Osteocyte (in vitro differentiated cells): ENCODE data around the gene HLA-DQB1. TPM values are rescaled to one million over a fixed set of nuclear protein-coding genes. Genes with fewer than 3 reads are reported as not detected.
"Not testable (repeated sequence)": the region's sequence is repeated elsewhere in the genome, so short reads cannot be mapped to it uniquely, and the experiment has no call there.

Experiments used
- DNase-seq: peaks from one replicate; pipeline ENCODE4 v3.0.0; 2021; ENCODE audit warnings: mixed read lengths; ENCODE audit not compliant: unreplicated experiment; ENCODE audit errors: extremely low spot score
- H3K27ac Mint-ChIP-seq: one replicate; pipeline ENCODE4 v1.8.0; 2021; ENCODE audit warnings: mild to moderate bottlenecking, mixed read lengths; ENCODE audit not compliant: unreplicated experiment
- H3K27me3 Mint-ChIP-seq: one replicate; pipeline ENCODE4 v1.8.0; 2021; ENCODE audit warnings: mixed read lengths; ENCODE audit not compliant: unreplicated experiment
- H3K36me3 Mint-ChIP-seq: one replicate; pipeline ENCODE4 v1.8.0; 2021; ENCODE audit warnings: mixed read lengths; ENCODE audit not compliant: unreplicated experiment
- H3K4me1 Mint-ChIP-seq: one replicate; pipeline ENCODE4 v1.8.0; 2021; ENCODE audit warnings: mixed read lengths; ENCODE audit not compliant: unreplicated experiment
- H3K4me3 Mint-ChIP-seq: one replicate; pipeline ENCODE4 v1.8.0; 2021; ENCODE audit warnings: mild to moderate bottlenecking, moderate library complexity, mixed read lengths; ENCODE audit not compliant: unreplicated experiment
- H3K9me3 Mint-ChIP-seq: one replicate; pipeline ENCODE4 v1.8.0; 2021; ENCODE audit warnings: mixed read lengths; ENCODE audit not compliant: unreplicated experiment
- CTCF ChIP-seq: fragments of 200-600 bp; sonication (generic); IDR thresholded peaks from 2 replicates; pipeline ENCODE4 v1.5.0; 2021; ENCODE audit warnings: antibody characterized with exemption, mild to moderate bottlenecking, moderate library complexity
- total RNA-seq: library from RNA; stranded (reverse); gene quantifications from 2 replicates; pipeline ENCODE4 v1.2.1, GENCODE V29; 2021

Gene HLA-DQB1
- total RNA-seq, 1 donor from 2014 or later: not detected

GRCh38 chr6:32684246-32684645, 17.8 kb upstream of the HLA-DQB1 start:
- no peaks in the 10 kb centered on the region for H3K36me3 Mint-ChIP-seq
- no peaks in the 10 kb centered on the region for H3K9me3 Mint-ChIP-seq
- TF ChIP-seq CTCF: no peak
- H3K27me3 Mint-ChIP-seq: peaks cover 26% of the 10 kb centered on the region
- no peaks in the 10 kb centered on the region for H3K4me1 Mint-ChIP-seq
- H3K27ac Mint-ChIP-seq: no peak overlapping the region
- DNase-seq: no peak
- H3K4me3 Mint-ChIP-seq: no peak overlapping the region

GRCh38 chr6:32680055-32680454, 13.6 kb upstream of the HLA-DQB1 start:
- peaks cover 6% of the 10 kb centered on the region for H3K9me3 Mint-ChIP-seq
- no peak for TF ChIP-seq CTCF
- H3K27me3 Mint-ChIP-seq: peaks cover 14% of the 10 kb centered on the region
- no peaks in the 10 kb centered on the region for H3K4me1 Mint-ChIP-seq
- H3K27ac Mint-ChIP-seq: no peak overlapping the region
- DNase-seq: no peak
- no peaks in the 10 kb centered on the region for H3K36me3 Mint-ChIP-seq
- H3K4me3 Mint-ChIP-seq: no peak overlapping the region

GRCh38 chr6:32679492-32679891, 13.0 kb upstream of the HLA-DQB1 start:
- Mint-ChIP-seq H3K4me1 (no peaks in the 10 kb centered on the region), H3K27me3 (peaks cover 14% of the 10 kb centered on the region), H3K36me3 (no peaks in the 10 kb centered on the region), H3K27ac (no peak overlapping the region), H3K4me3 (no peak overlapping the region), H3K9me3 (peaks cover 6% of the 10 kb centered on the region)
- TF ChIP-seq CTCF: no peak
- no peak for DNase-seq

- H3K4me3 Mint-ChIP-seq, H3K27ac Mint-ChIP-seq, H3K4me1 Mint-ChIP-seq, DNase-seq, H3K27me3 Mint-ChIP-seq, H3K36me3 Mint-ChIP-seq: not testable (repeated sequence)
- peaks cover 12% of the 10 kb centered on the region for H3K9me3 Mint-ChIP-seq
Observed at GRCh38 chr6:32674123-32674522, 7.7 kb upstream of the HLA-DQB1 start.

- H3K4me3 Mint-ChIP-seq, DNase-seq, H3K27ac Mint-ChIP-seq, H3K4me1 Mint-ChIP-seq, H3K27me3 Mint-ChIP-seq, H3K9me3 Mint-ChIP-seq, H3K36me3 Mint-ChIP-seq: not testable (repeated sequence)
Observed at GRCh38 chr6:32671908-32672307, 5.5 kb upstream of the HLA-DQB1 start.

- peaks cover 6% of the 10 kb centered on the region for H3K9me3 Mint-ChIP-seq
- TF ChIP-seq CTCF: no peak
- H3K27me3 Mint-ChIP-seq: peaks cover 27% of the 10 kb centered on the region
- no peaks in the 10 kb centered on the region for H3K4me1 Mint-ChIP-seq
- H3K36me3 Mint-ChIP-seq: no peaks in the 10 kb centered on the region
- no peak overlapping the region for H3K27ac Mint-ChIP-seq
- no peak overlapping the region for H3K4me3 Mint-ChIP-seq
- no peak for DNase-seq
Observed at GRCh38 chr6:32669893-32670292, 3.4 kb upstream of the HLA-DQB1 start.
